Body of pancreas (tissue), 4 donors: Measurements from ENCODE around the gene TBC1D22B.

ENCODE experiments used
- CTCF ChIP-seq, 7 experiments: fragments of 450-650 bp in 4 of 7; fragments of 200-600 bp in 3 of 7; sonication (generic) in 3 of 7; IDR thresholded peaks; one replicate each; pipeline ENCODE4 v1.5.1; 2016 to 2019; ENCODE audit warnings: antibody characterized with exemption in 7 of 7
- POLR2A ChIP-seq, 3 donors: fragments of 450-650 bp; IDR thresholded peaks; one replicate each; pipeline ENCODE4 v1.6.1; 2016; ENCODE audit warnings: antibody characterized with exemption in 3 of 3, mild to moderate bottlenecking in 2 of 3

GRCh38 chr6:37357288-37357687 lies 99.7 kb downstream of the TBC1D22B start:
- no peak for TF ChIP-seq POLR2A (IDR thresholded peaks at IDR 0.05)
- no peak for TF ChIP-seq CTCF (IDR thresholded peaks at IDR 0.05)
